HEK293 (cell line): ENCODE results near the gene IQSEC1.

ENCODE experiments used
- YY1 ChIP-seq: fragments of 450-650 bp; formaldehyde crosslinking; IDR thresholded peaks from 2 replicates; pipeline ENCODE4 v1.5.1; 2018; ENCODE audit warnings: missing biosample characterization, missing genetic modification characterization
- ZFP41 ChIP-seq: fragments of 450-650 bp; formaldehyde crosslinking; IDR thresholded peaks from 2 replicates; pipeline ENCODE4 v1.5.1; 2016; ENCODE audit warnings: missing biosample characterization, missing genetic modification characterization, borderline replicate concordance
- ZNF747 ChIP-seq: fragments of 450-650 bp; formaldehyde crosslinking; IDR thresholded peaks from 2 replicates; pipeline ENCODE4 v1.5.1; 2016; ENCODE audit warnings: missing biosample characterization, missing genetic modification characterization

DNA sequence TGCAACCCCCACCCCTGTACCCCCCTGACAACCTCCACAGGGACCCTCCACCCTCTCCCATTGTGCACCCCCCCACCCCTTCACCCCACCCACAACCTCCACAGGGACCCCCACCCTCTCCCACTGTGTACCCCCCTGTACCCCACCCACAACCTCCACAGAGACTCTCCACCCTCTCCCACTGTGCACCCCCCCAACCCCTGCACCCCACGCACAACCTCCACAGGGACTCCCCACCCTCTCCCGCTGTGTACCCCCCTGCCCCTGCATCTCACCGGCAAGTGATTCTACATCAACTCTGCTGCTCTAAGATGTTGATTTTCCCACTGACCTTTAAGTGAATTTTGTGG is 180.4 kb downstream of the IQSEC1 start:
- TF ChIP-seq ZFP41 (tag by site-specific recombination) (no peak), ZNF747 (no peak), YY1 (tag by site-specific recombination) (no peak)
